H9 (cell line): Measurements from ENCODE around the gene FADS2. TPM values are rescaled to one million over a fixed set of nuclear protein-coding genes. Genes with fewer than 3 reads are reported as not detected.

ENCODE experiments used
- DNase-seq: peaks from one replicate; pipeline ENCODE4 v3.0.0-alpha.2; 2017
- H2AFZ ChIP-seq: one replicate; pipeline ENCODE4 v1.6.1; 2013; ENCODE audit warnings: mild to moderate bottlenecking, low read length, control low read depth, moderate library complexity
- H2AK5ac ChIP-seq: 2 replicates; pipeline ENCODE4 v1.6.1; 2013; ENCODE audit warnings: low read length, control low read depth, mixed read lengths; ENCODE audit not compliant: insufficient read length
- H2BK120ac ChIP-seq: one replicate; pipeline ENCODE4 v1.6.1; 2013; ENCODE audit warnings: low read depth, mild to moderate bottlenecking, low read length, control low read depth, inconsistent platforms; ENCODE audit not compliant: poor library complexity, severe bottlenecking
- H2BK12ac ChIP-seq: 2 replicates; pipeline ENCODE4 v1.6.1; 2013; ENCODE audit warnings: low read length, control low read depth, mixed read lengths, low read depth; ENCODE audit not compliant: insufficient read length
- H2BK15ac ChIP-seq: 2 replicates; pipeline ENCODE4 v1.6.1; 2013; ENCODE audit warnings: low read depth, low read length, control low read depth
- H2BK20ac ChIP-seq: one replicate; pipeline ENCODE4 v1.6.1; 2013; ENCODE audit warnings: low read depth, mild to moderate bottlenecking, low read length, control low read depth, inconsistent platforms; ENCODE audit not compliant: poor library complexity, severe bottlenecking
- H2BK5ac ChIP-seq: 2 replicates; pipeline ENCODE4 v1.6.1; 2013; ENCODE audit warnings: low read length, control low read depth, mixed read lengths; ENCODE audit not compliant: insufficient read length
- H3K14ac ChIP-seq: 2 replicates; pipeline ENCODE4 v1.6.1; 2013; ENCODE audit warnings: low read length, control low read depth; ENCODE audit not compliant: insufficient read depth
- H3K18ac ChIP-seq: 2 replicates; pipeline ENCODE4 v1.6.1; 2013; ENCODE audit warnings: low read depth, mild to moderate bottlenecking, mixed read lengths, low read length, control low read depth; ENCODE audit not compliant: insufficient read length
- H3K23ac ChIP-seq: 2 replicates; pipeline ENCODE4 v1.6.1; 2013; ENCODE audit warnings: low read length, control low read depth, mixed read lengths, low read depth; ENCODE audit not compliant: insufficient read length
- H3K23me2 ChIP-seq: 2 replicates; pipeline ENCODE4 v1.6.1; 2013; ENCODE audit warnings: low read depth, mild to moderate bottlenecking, mixed read lengths, low read length, control low read depth; ENCODE audit not compliant: insufficient read length, poor library complexity, severe bottlenecking
- H3K27ac ChIP-seq: 2 replicates; pipeline ENCODE4 v1.5.1; 2013; ENCODE audit warnings: low read length, control low read depth, mixed read lengths, low read depth; ENCODE audit not compliant: insufficient read length
- H3K27me3 ChIP-seq: 2 replicates; pipeline ENCODE4 v1.6.1; 2013; ENCODE audit warnings: low read length, control low read depth, inconsistent platforms; ENCODE audit not compliant: insufficient read depth
- H3K4ac ChIP-seq: 2 replicates; pipeline ENCODE4 v1.6.1; 2013; ENCODE audit warnings: low read depth, mild to moderate bottlenecking, control low read depth, inconsistent platforms, low read length, moderate library complexity
- H3K4me1 ChIP-seq: 2 replicates; pipeline ENCODE4 v1.6.1; 2013; ENCODE audit warnings: low read length, control low read depth, inconsistent platforms; ENCODE audit not compliant: insufficient read depth
- H3K4me2 ChIP-seq: 2 replicates; pipeline ENCODE4 v1.6.1; 2013; ENCODE audit warnings: low read length, control low read depth, mixed read lengths; ENCODE audit not compliant: insufficient read length, insufficient read depth
- H3K56ac ChIP-seq: 2 replicates; pipeline ENCODE4 v1.6.1; 2013; ENCODE audit warnings: low read depth, mild to moderate bottlenecking, mixed read lengths, low read length, control low read depth; ENCODE audit not compliant: insufficient read length
- H3K79me1 ChIP-seq: 2 replicates; pipeline ENCODE4 v1.6.1; 2013; ENCODE audit warnings: low read depth, mild to moderate bottlenecking, moderate library complexity, low read length, control low read depth, inconsistent platforms; ENCODE audit not compliant: insufficient read depth, poor library complexity, severe bottlenecking
- H3K79me2 ChIP-seq: 2 replicates; pipeline ENCODE4 v1.6.1; 2013; ENCODE audit warnings: low read length, control low read depth, inconsistent platforms; ENCODE audit not compliant: insufficient read depth
- H3K9ac ChIP-seq: 2 replicates; pipeline ENCODE4 v1.6.1; 2013; ENCODE audit warnings: low read length, control low read depth, mixed read lengths; ENCODE audit not compliant: insufficient read length; ENCODE audit errors: extremely low read depth
- H3K9me3 ChIP-seq: one replicate; pipeline ENCODE4 v1.6.1; 2013; ENCODE audit warnings: low read depth, low read length, inconsistent platforms; ENCODE audit not compliant: control insufficient read depth
- H3T11ph ChIP-seq: one replicate; pipeline ENCODE4 v1.6.1; 2013; ENCODE audit warnings: mild to moderate bottlenecking, low read length, control low read depth, inconsistent platforms
- H4K20me1 ChIP-seq: one replicate; pipeline ENCODE4 v1.6.1; 2013; ENCODE audit not compliant: control insufficient read depth, insufficient read length, insufficient read depth
- H4K5ac ChIP-seq: 2 replicates; pipeline ENCODE4 v1.6.1; 2013; ENCODE audit warnings: low read depth, mild to moderate bottlenecking, mixed read lengths, low read length, control low read depth; ENCODE audit not compliant: insufficient read length
- H4K8ac ChIP-seq: replicated peaks from 2 replicates; pipeline ENCODE4 v1.6.1; 2013; ENCODE audit warnings: low read length, control low read depth, mixed read lengths, low read depth; ENCODE audit not compliant: insufficient read length
- H4K91ac ChIP-seq: 2 replicates; pipeline ENCODE4 v1.6.1; 2013; ENCODE audit warnings: low read depth, mild to moderate bottlenecking, moderate library complexity, mixed read lengths, low read length, control low read depth; ENCODE audit not compliant: insufficient read length
- H3K27ac Mint-ChIP-seq, 3 experiments: 2 replicates in 2 of 3; 3 replicates in 1 of 3; pipeline ENCODE4 v1.8.0; 2020 to 2021; ENCODE audit warnings: mixed read lengths in 3 of 3, mild to moderate bottlenecking in 1 of 3, moderate library complexity in 1 of 3
- H3K27me3 Mint-ChIP-seq: 2 replicates; pipeline ENCODE4 v1.8.0; 2021; ENCODE audit warnings: low read depth, mild to moderate bottlenecking, moderate library complexity, mixed read lengths
- H3K36me3 Mint-ChIP-seq, 3 experiments: 2 replicates in 2 of 3; 3 replicates in 1 of 3; pipeline ENCODE4 v1.8.0; 2020 to 2021; ENCODE audit warnings: low read depth in 3 of 3, mixed read lengths in 3 of 3; ENCODE audit not compliant: insufficient read depth in 1 of 3
- H3K4me1 Mint-ChIP-seq, 2 experiments: 2 replicates each; pipeline ENCODE4 v1.8.0; 2020; ENCODE audit warnings: mixed read lengths in 2 of 2
- H3K4me3 Mint-ChIP-seq, 2 experiments: 2 replicates in 1 of 2; 3 replicates in 1 of 2; pipeline ENCODE4 v1.8.0; 2020 to 2021; ENCODE audit warnings: mild to moderate bottlenecking in 2 of 2, mixed read lengths in 2 of 2, moderate library complexity in 1 of 2
- H3K9me3 Mint-ChIP-seq, 2 experiments: 2 replicates in 1 of 2; 3 replicates in 1 of 2; pipeline ENCODE4 v1.8.0; 2020; ENCODE audit warnings: mild to moderate bottlenecking in 2 of 2, mixed read lengths in 2 of 2, moderate library complexity in 1 of 2
- CTCF ChIP-seq: fragments of 200-600 bp; sonication (generic); conservative IDR thresholded peaks from 3 replicates; pipeline ENCODE4 v1.8.0; 2021; ENCODE audit warnings: antibody characterized with exemption, mild to moderate bottlenecking
- WGBS: extraction: QIAGEN DNeasy Blood & Tissue Kit; methylation state at CpG from one replicate; pipeline ENCODE4 v1.1.7; 2013; ENCODE audit warnings: missing lambda C conversion rate, low lambda C conversion rate, mixed read lengths; ENCODE audit not compliant: insufficient read length; ENCODE audit errors: extremely low coverage; 5-methylcytosine and 5-hydroxymethylcytosine counted together
- total RNA-seq: library from RNA; stranded (reverse); gene quantifications from 2 replicates; pipeline ENCODE4 v1.2.1, GENCODE V29; 2021

FADS2 gene
- total RNA-seq, 1 experiment from 2014 or later, result 322 TPM

- no peak overlapping the region for H2BK15ac ChIP-seq
- Mint-ChIP-seq H3K9me3 (peaks cover 0 to 5% of the 10 kb centered on the region in 2 experiments; a peak in 2 of 5 replicates), H3K27ac (no peak overlapping the region), H3K4me1 (peaks cover 6 to 23% of the 10 kb centered on the region in 2 experiments; a peak in 3 of 4 replicates), H3K4me3 (no peak overlapping the region), H3K36me3 (peaks cover 0 to 6% (median 2%) of the 10 kb centered on the region in 3 experiments; a peak in 4 of 7 replicates), H3K27me3 (peaks cover 2% of the 10 kb centered on the region; the same call in 1 of the 2 replicates)
- H2BK5ac ChIP-seq, result no peak overlapping the region
- no peak overlapping the region for H2AK5ac ChIP-seq
- no CpG with 5 or more reads among the region's 7 CpGs for WGBS
- H2AFZ ChIP-seq, result no peak overlapping the region
- no peak overlapping the region for H3K27ac ChIP-seq
- peaks cover 9% of the 10 kb centered on the region for H3K23me2 ChIP-seq
- no peak overlapping the region for H2BK120ac ChIP-seq
- H3K4ac ChIP-seq, result no peak overlapping the region
- H3K9ac ChIP-seq, result no peak overlapping the region
- no peaks in the 10 kb centered on the region for H3K79me1 ChIP-seq
- no peaks in the 10 kb centered on the region for H4K20me1 ChIP-seq
- H4K91ac ChIP-seq, result no peak overlapping the region
- no peak overlapping the region for H3T11ph ChIP-seq
- H2BK12ac ChIP-seq, result no peak overlapping the region
- H3K23ac ChIP-seq, result no peak overlapping the region
- no peak overlapping the region for H3K18ac ChIP-seq
- H4K5ac ChIP-seq, result no peak overlapping the region
- no peak overlapping the region for H3K14ac ChIP-seq
- no peaks in the 10 kb centered on the region for H3K9me3 ChIP-seq
- TF ChIP-seq CTCF, result no peak
- H3K27me3 ChIP-seq, result no peaks in the 10 kb centered on the region
- H3K4me1 ChIP-seq, result no peaks in the 10 kb centered on the region
- H2BK20ac ChIP-seq, result no peak overlapping the region
- H4K8ac ChIP-seq, result no peak overlapping the region
- no peak overlapping the region for H3K4me2 ChIP-seq
- no peak for DNase-seq
- 0 out of 2 replicates have a peak, but pooled peaks cover 2% of the 10 kb centered on the region for H3K79me2 ChIP-seq
- no peak overlapping the region for H3K56ac ChIP-seq
Measured at GRCh38 chr11:61887839-61888494, 59.9 kb downstream of the FADS2 start.
